GM19467 (cell line): Measurements from ENCODE around the gene RNF128.
A peak's percentile ranks its signal among the peaks of the same experiment; 100 is the strongest.
"Not testable (repeated sequence)": the region's sequence is repeated elsewhere in the genome, so short reads cannot be mapped to it uniquely, and the experiment has no call there.

Experiments used
- ATAC-seq: cut with Tn5 transposase; IDR thresholded peaks from one replicate; pipeline ENCODE4 v1.9.1; 2021; ENCODE audit warnings: mild to moderate bottlenecking, moderate library complexity; ENCODE audit not compliant: unreplicated experiment

Gene RNF128

GRCh38 chrX:106742805-106743204 lies 16.3 kb downstream of the RNF128 start:
- ATAC-seq: no peak

DNA sequence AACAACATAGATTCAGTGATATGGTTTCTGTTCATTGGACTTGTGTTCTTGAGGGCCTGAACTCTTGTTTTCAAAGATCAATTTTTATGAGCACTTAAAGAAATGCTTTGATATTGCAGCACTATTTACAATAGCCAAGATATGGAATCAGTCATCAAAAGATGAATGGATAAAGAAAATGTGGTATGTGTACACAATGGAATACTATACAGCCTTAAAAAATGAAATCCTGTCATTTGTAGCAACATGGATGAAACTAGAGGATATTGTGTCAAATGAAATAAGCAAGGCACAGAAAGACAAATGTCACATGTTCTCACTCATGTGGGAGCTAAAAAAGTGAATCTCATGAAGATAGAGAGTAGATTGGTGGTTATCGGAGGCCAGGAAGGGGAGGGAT lies 21.9 kb downstream of the RNF128 start:
- no peak for ATAC-seq

DNA sequence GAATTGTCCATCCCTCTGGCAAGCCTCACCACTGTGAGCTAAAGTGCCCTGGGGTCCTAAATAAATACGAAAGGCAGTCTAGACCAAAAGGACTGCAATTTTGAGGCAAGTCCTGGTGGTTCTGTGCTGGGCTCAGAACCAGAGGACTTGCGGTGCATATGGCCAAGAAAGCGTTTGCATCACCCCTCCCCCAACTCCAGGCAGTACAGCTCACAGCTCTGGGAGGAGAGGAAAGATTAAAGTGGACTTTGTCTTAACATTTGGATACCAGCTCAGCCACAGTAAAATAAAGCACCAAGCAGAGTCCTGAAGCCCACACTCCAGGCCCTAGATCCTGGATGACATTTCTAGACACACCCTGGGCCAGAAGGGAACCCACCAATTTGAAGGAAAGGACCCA lies 24.9 kb downstream of the RNF128 start:
- no peak for ATAC-seq

GRCh38 chrX:106752101-106752678 lies 25.7 kb downstream of the RNF128 start:
- ATAC-seq: no peak

- ATAC-seq: not testable (repeated sequence)
These were observed 42.8 kb downstream of the RNF128 start for GRCh38 chrX:106769288-106769687.

DNA sequence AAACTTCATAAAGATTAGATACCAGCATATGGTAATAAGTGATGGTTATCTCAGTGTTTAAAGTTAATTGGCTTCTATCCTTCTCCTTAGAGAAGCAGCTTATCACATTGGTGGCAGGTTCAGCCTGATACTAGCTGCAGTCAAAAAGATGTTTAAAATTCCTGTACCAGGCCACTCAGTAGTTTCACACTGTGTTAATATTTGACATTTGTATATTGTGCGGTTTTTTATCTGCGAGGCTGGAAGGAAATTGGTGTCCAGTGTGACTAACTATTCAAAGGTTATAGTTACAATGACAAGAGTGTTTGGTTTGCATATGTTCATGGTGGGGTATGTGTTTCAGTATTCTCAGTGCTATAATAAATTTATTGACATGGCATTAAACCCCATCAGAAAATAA lies 48.5 kb downstream of the RNF128 start:
- ATAC-seq: no peak

DNA sequence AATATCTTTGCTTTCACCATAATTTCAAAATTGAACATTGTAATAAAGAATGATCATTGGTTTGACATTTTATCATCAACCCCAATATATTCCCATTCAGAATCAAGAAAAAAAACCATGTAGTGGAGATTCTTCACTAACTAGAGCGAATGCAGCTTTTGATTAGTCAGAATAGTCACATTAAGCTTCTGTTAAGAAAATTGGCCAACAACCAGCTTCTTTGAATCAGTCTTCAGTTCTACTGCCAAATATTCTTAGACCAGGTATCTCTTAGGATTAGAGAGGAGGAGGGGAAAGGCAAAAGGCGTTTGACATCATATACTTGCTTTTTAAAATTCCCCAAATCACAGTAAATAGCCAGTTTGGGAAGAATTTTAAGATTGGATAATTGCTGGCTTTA lies 53.8 kb downstream of the RNF128 start:
- no peak for ATAC-seq

DNA sequence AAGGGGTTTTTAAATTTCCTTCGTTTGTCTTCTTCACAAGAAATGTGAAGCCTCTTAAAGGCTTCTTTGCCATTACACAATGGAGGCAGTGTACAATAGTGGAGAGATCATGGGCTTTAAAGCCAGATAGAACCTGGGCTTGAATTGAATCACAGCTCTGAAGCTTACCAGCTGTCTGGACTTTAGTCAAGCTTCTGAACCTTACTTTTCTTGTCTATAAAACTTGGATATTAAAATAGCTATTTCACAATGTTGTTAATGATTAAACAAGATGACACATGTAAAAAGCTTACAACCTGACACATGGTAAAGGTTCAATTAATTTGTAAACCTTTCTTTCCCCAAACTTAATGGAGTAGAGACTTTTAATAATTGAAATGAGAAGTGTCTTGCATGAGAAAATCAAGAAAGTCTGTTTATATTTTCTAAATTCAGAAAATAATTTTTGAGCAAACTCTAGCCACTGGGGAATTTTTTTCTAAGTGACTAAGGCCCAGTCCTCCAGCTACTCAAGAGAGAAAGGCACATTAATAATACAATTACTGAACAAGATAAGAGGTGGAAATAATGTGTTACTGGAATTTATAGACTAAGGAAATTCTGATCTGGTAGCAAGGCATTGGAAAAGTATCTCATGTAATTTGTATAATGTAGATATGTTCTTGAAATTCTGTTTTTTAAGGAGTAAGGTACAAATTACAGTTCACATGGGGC lies 54.3 kb downstream of the RNF128 start:
- ATAC-seq: no peak

DNA sequence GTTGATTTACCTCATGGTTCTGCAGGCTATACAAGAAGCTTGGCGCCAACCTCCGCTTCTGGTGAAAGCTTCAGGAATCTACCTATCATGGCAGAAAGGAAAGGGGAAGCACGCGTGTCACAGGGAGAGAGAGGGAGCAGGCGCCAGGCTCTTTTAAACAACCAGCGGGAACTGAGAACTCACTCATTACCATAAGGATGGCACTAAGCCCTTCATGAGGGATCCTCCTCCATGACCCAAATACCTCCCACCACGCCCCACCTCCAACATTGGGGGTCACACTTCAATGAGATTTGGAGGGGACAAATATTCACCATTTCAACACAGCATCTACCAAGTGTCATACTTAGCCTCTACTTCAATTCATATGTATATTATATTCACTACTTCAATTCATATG lies 57.2 kb downstream of the RNF128 start:
- no peak for ATAC-seq

DNA sequence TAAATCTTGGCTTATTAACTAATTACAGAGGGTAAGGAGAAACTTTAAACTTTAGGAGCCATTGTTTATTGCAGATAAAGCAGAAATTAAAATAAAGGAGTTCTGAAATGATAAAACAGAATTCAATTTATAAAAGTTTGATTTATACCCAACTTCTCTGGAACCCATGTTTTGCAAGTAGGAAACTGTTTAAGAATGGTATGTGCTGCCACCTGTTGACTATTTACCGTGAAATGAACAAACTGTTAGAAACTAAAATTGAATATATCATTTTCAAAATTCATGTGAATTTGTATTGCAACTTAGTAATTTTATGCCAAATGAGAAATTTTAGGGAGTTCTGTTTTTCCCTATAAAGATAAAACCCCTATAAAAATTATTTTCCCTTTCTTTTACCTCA lies 65.0 kb downstream of the RNF128 start:
- ATAC-seq: no peak

DNA sequence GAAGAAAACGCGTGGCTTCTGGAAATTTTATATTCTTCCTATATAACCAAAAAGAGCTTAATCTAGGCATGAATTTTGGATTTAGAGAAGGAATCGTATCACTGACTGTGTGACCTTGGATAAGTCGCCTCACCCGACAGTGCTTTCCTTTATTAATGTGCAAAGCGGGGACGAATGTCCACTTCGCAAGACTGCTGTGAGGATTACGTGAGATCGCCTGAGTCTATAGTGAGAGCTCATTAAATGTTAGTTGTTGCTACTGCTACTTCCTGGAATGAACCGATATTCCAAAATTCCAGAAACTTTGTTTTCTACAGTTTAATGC lies 75.5 kb downstream of the RNF128 start:
- no peak for ATAC-seq

DNA sequence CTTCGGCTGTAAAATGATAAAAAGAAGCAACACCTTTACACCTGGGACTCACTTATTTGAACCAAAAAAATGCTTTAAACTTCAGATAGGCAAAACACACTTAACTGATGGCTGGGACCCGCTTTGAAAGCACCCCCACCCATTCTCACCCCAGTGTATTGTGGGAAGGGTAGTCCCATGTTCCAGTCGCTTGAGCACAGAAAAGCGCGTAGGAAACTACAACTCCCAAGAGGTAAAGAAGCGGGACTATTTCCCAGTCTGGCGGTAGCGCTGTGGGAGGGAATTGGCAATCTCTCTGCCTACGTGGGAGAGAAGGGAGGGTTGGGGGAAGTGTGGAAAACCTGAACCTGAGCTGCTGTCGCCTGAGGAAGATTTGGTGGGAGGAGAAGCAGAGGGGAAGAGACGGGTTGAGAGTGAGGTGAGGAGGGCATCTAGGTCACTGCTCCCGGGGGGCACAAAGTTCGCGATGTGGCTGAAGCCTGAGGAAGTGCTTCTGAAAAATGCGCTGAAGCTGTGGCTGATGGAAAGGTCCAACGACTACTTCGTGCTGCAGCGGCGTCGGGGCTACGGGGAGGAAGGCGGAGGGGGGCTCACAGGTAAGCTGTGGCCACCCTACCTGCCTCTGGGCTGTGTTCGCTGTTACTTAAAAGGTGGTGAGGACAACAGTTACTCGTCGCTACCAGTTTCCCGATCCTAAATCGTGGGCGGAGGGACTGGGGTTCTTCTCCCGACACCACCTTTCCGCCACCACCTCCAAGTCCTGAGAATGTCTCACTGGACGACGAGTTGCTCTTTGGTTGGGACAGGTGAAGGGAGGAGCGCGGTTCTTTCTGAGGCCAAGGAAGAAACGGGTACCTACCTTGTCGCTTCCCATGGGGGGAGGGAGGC lies 76.1 kb downstream of the RNF128 start, which contains the start of gene TBC1D8B:
TSS of gene TBC1D8B (plus strand) at position 286 of the 888 bp plus-strand sequence. CDS start at position 467, 181 bp downstream.
- peak; percentile 91 for ATAC-seq

- no peak for ATAC-seq
These were observed 84.8 kb downstream of the RNF128 start for GRCh38 chrX:106811131-106811910.

- ATAC-seq: not testable (repeated sequence)
These were observed 86.4 kb downstream of the RNF128 start for GRCh38 chrX:106812930-106813329.

- not testable (repeated sequence) for ATAC-seq
These were observed 87.6 kb downstream of the RNF128 start for GRCh38 chrX:106814093-106814492.
